ENCODE data around the gene SH3BP5L.

DNA sequence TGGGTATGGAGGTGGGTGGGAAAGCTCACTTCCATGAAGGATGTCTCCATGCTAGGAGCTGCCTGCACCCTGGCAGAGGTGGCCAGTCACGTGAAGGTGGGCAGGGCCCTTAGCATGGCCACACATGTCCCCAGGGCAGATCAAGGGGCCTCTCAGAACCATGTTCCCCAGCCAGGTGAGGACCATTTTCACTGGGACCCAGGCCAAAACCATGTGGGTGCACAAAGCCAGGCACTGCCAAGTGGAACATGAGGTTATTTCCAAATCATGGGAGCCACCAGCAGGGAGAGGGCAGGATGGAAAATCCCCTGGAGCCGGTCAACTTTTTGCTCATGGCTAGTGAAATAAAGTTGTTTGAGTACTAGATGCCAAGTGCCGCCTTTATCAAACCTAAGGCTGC lies 23.4 kb upstream of the SH3BP5L start:
- TF ChIP-seq, protein P1, sequence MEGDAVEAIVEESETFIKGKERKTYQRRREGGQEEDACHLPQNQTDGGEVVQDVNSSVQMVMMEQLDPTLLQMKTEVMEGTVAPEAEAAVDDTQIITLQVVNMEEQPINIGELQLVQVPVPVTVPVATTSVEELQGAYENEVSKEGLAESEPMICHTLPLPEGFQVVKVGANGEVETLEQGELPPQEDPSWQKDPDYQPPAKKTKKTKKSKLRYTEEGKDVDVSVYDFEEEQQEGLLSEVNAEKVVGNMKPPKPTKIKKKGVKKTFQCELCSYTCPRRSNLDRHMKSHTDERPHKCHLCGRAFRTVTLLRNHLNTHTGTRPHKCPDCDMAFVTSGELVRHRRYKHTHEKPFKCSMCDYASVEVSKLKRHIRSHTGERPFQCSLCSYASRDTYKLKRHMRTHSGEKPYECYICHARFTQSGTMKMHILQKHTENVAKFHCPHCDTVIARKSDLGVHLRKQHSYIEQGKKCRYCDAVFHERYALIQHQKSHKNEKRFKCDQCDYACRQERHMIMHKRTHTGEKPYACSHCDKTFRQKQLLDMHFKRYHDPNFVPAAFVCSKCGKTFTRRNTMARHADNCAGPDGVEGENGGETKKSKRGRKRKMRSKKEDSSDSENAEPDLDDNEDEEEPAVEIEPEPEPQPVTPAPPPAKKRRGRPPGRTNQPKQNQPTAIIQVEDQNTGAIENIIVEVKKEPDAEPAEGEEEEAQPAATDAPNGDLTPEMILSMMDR (IDR thresholded peaks at IDR 0.05): no peak
- no peak for TF ChIP-seq POLR2AphosphoS5 (IDR thresholded peaks at IDR 0.05)

All from suprapubic skin (tissue), 3 donors.